ENCODE data around the gene SCAPER. TPM values are rescaled to one million over a fixed set of nuclear protein-coding genes. Genes with fewer than 3 reads are reported as not detected.

The SCAPER gene
- total and polyA plus RNA-seq, 10 of the 15 experiments (the other 5 are each of a cell fraction or from before 2014, with no cell fraction given) = 1.0 to 7.7 (median 3.9) TPM

DNA sequence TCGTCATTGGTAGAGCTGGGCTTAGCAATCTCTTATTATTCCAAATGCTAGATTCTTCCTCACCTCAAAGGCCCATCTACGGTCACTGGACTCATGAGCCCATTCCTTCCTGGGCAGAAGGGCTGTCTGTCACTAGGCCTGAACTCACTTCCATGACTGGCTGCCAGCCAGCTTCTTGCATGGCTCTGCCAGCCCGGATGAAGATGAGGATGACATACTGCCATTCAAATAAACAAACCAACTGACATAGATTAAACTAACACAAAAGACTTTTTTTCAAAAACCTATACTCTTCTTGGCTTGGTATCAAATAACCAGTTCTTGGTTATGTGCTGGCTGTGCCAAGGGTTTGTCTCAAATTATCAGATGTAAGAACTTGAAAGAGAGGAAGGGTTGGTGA, 544.7 kb downstream of the SCAPER start:
- no peaks in the 10 kb centered on the region for H3K79me2 ChIP-seq (ENCODE audit: control insufficient read depth, insufficient read depth, low read length)
- RAD21 ChIA-PET (ENCODE audit: unreplicated experiment) = no interaction called here
- no peak overlapping the region for H3K27ac ChIP-seq (ENCODE audit: control insufficient read depth, insufficient read depth)
- DNase-seq (ENCODE audit: low read depth, low spot score) = no peak
- no peaks in the 10 kb centered on the region for H3K9me3 ChIP-seq (replicated peaks; ENCODE audit: control insufficient read depth, insufficient read depth, low read length)
- no peak overlapping the region for H3K4me2 ChIP-seq (ENCODE audit: control insufficient read depth, insufficient read depth)
- no peak overlapping the region for H2AFZ ChIP-seq (ENCODE audit: control insufficient read depth, low read depth, low read length)
- CTCF ChIA-PET = no interaction called here
- intact Hi-C loops (cut with micrococcal nuclease; ENCODE audit: unreplicated experiment) (no loop called here), in situ Hi-C loops (cut with MboI) (no loop called here)
- H3K4me3 ChIP-seq = no peak overlapping the region
- no peaks in the 10 kb centered on the region; the same call in 1 of the 2 replicates for H4K20me1 ChIP-seq (ENCODE audit: control insufficient read depth, insufficient read depth)
- SMC1A ChIA-PET (ENCODE audit: uncharacterized antibody, unreplicated experiment) = interaction anchor here (0.9 kb wide), 1 partner anchor 11 kb away, joined by 3 read pairs; no protein-coding TSS in a partner anchor
- 73% methylated on average over 3 of the region's 3 CpGs for WGBS (ENCODE audit: insufficient coverage, insufficient replicate concordance, low lambda C conversion rate, missing lambda C conversion rate)
- no peak for FAIRE-seq
- TF ChIP-seq, protein P1, sequence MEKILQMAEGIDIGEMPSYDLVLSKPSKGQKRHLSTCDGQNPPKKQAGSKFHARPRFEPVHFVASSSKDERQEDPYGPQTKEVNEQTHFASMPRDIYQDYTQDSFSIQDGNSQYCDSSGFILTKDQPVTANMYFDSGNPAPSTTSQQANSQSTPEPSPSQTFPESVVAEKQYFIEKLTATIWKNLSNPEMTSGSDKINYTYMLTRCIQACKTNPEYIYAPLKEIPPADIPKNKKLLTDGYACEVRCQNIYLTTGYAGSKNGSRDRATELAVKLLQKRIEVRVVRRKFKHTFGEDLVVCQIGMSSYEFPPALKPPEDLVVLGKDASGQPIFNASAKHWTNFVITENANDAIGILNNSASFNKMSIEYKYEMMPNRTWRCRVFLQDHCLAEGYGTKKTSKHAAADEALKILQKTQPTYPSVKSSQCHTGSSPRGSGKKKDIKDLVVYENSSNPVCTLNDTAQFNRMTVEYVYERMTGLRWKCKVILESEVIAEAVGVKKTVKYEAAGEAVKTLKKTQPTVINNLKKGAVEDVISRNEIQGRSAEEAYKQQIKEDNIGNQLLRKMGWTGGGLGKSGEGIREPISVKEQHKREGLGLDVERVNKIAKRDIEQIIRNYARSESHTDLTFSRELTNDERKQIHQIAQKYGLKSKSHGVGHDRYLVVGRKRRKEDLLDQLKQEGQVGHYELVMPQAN (conservative IDR thresholded peaks at IDR 0.05) = no peak
- TF ChIP-seq POLR2A (IDR thresholded peaks at IDR 0.05; ENCODE audit: low read depth, low read length) (no peak), TCF7 (IDR thresholded peaks at IDR 0.05; ENCODE audit: borderline replicate concordance) (no peak), NFXL1 (IDR thresholded peaks at IDR 0.05; ENCODE audit: borderline replicate concordance) (no peak), SMAD5 (IDR thresholded peaks at IDR 0.05; ENCODE audit: low read depth) (no peak), CBX3 (IDR thresholded peaks at IDR 0.05; ENCODE audit: borderline replicate concordance, low read depth) (no peak), SUZ12 (IDR thresholded peaks at IDR 0.05; ENCODE audit: unreplicated experiment) (no peak), ZSCAN29 (IDR thresholded peaks at IDR 0.05) (no peak), MEF2B (IDR thresholded peaks at IDR 0.05; ENCODE audit: partially characterized antibody, poor library complexity, severe bottlenecking) (no peak), ZNF217 (IDR thresholded peaks at IDR 0.05) (no peak), HCFC1 (IDR thresholded peaks at IDR 0.05; ENCODE audit: low read length) (no peak), MYB (IDR thresholded peaks at IDR 0.05; ENCODE audit: borderline replicate concordance, low read depth, low read length) (no peak), YBX1 (IDR thresholded peaks at IDR 0.05) (no peak), BCL3 (IDR thresholded peaks at IDR 0.05; ENCODE audit: borderline replicate concordance, insufficient read depth, low read depth, low read length, poor library complexity, severe bottlenecking) (no peak), RFX5 (IDR thresholded peaks at IDR 0.05; ENCODE audit: low read depth, low read length) (no peak)
- TF ChIP-seq, protein P2, sequence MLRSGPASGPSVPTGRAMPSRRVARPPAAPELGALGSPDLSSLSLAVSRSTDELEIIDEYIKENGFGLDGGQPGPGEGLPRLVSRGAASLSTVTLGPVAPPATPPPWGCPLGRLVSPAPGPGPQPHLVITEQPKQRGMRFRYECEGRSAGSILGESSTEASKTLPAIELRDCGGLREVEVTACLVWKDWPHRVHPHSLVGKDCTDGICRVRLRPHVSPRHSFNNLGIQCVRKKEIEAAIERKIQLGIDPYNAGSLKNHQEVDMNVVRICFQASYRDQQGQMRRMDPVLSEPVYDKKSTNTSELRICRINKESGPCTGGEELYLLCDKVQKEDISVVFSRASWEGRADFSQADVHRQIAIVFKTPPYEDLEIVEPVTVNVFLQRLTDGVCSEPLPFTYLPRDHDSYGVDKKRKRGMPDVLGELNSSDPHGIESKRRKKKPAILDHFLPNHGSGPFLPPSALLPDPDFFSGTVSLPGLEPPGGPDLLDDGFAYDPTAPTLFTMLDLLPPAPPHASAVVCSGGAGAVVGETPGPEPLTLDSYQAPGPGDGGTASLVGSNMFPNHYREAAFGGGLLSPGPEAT (IDR thresholded peaks at IDR 0.05; ENCODE audit: low read depth) = no peak
- no peak for ATAC-seq
- no peaks in the 10 kb centered on the region for H3K36me3 ChIP-seq (ENCODE audit: control insufficient read depth in 2 of 2, insufficient read depth in 2 of 2, low read length in 1 of 2)
- no TSS peak for BruUV-seq (replicated peaks)
- no peaks in the 10 kb centered on the region for H3K4me1 ChIP-seq (ENCODE audit: control insufficient read depth, insufficient read depth, low read length)
- no peak overlapping the region for H3K9ac ChIP-seq (ENCODE audit: control insufficient read depth, insufficient read depth, low read length)
- POLR2A ChIA-PET = no interaction called here
- H3K27me3 ChIP-seq (replicated peaks in 1 of 2; ENCODE audit: control insufficient read depth in 2 of 2, insufficient read depth in 2 of 2, low read length in 1 of 2) = no peaks in the 10 kb centered on the region; a peak in 1 of 4 replicates

Data from GM12878 (cell line).